Measurements from ENCODE around the gene C15orf61. TPM values are rescaled to one million over a fixed set of nuclear protein-coding genes. Genes with fewer than 3 reads are reported as not detected.

C15orf61 gene
- total and polyA plus RNA-seq, 11 donors: 3.6 to 11.7 (median 9.9) TPM

DNA sequence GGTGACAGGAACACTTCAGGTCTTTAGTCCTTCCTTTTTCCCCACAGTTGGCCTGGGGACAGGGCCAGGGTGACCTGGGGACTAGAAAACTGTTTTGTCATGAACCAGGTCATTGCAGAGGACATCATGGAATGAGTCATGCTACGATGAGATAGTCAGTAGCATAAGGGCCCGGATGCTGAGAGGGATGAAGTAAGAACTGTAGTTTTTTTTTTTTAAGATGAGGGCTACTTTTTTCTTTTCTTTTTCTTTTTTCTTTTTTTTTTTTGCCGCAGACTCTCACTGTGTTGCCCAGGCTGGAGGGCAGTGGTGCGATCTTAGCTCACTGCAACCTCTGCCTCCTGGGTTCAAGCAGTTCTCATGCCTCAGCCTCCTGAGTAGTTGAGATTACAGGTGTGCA lies 29.6 kb downstream of the C15orf61 start:
- Histone ChIP-seq H3K27ac (peak overlapping the region in 6 of 12 donors; percentile 6 to 46 (median 28)), H3K27me3 (no peaks in the 10 kb centered on the region), H3K9me3 (no peaks in the 10 kb centered on the region), H3K36me3 (peaks cover 0 to 35% (median 14%) of the 10 kb centered on the region in 9 donors), H3K4me3 (no peak overlapping the region), H3K4me1 (peaks cover 0 to 35% (median 19%) of the 10 kb centered on the region in 12 donors)
- intact Hi-C loops (cut with DNase I): no loop called here
- TF ChIP-seq CTCF (IDR thresholded peaks at IDR 0.05) (no peak), POLR2A (IDR thresholded peaks at IDR 0.05) (no peak)
- ATAC-seq (peak; percentile 66 to 89 (median 86)), DNase-seq (peak in 3 of 5 donors; percentile 17 to 39 (median 35))
- 62 to 72% (median 67%) methylated on average over 4 of the region's 4 CpGs for WGBS, 4 donors

DNA sequence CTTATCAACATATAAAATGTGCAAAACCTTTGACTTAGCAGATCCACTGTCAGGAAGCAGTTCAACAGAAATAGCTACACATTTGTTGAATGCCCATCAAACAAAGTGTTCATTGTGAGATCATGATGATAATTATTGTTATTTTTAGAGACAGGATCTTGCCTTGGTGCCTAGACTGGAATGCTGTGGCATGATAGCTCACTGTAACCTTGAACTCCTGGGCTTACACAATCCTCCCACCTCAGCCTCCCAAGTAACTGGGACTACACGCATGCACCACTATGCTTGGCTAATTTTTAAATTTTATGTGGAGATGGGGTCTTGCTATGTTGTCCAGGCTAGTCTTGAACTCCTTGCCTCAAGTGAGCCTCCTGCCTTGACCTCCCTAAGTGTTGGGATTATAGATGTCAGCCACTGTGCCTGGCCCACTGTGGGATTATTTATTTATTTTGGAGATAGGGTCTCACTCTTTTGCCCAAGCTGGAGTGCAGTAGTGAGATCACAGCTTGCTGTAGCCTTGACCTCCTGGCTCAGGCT lies 30.3 kb downstream of the C15orf61 start:
- 92 to 100% (median 96%) methylated on average over 1 of the region's 1 CpG for WGBS, 4 donors
- no peaks in the 10 kb centered on the region for H3K9me3 ChIP-seq
- peaks cover 0 to 35% (median 19%) of the 10 kb centered on the region in 12 donors for H3K4me1 ChIP-seq
- H3K4me3 ChIP-seq: no peak overlapping the region
- intact Hi-C loops (cut with DNase I): no loop called here
- DNase-seq (no peak), ATAC-seq (no peak)
- no peak for TF ChIP-seq POLR2A (IDR thresholded peaks at IDR 0.05)
- no peak for TF ChIP-seq CTCF (IDR thresholded peaks at IDR 0.05)
- H3K36me3 ChIP-seq: peaks cover 0 to 30% (median 14%) of the 10 kb centered on the region in 9 donors
- H3K27me3 ChIP-seq: no peaks in the 10 kb centered on the region
- H3K27ac ChIP-seq: peak overlapping the region in 4 of 12 donors; percentile 10 to 43 (median 30)

DNA sequence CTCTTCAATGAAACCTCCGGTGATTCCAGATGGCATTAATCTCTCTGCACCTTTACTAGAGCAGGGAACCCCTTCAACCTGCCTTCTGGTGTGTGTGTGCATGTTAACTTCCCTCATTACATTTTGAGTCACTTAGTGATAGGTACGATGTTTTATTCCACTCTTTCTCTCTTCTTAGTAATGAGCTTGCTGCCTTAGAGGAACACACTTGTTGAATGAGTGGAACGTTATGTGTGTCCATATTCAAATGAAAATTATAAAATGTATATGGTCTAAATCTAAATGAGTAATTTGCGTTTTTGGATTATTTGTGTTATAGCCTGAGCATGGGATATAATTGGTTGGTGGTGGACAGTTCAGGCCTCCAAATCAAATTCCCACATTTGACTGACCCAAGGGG lies 33.6 kb downstream of the C15orf61 start:
- Histone ChIP-seq H3K36me3 (peaks cover 0 to 40% (median 31%) of the 10 kb centered on the region in 9 donors), H3K4me3 (no peak overlapping the region), H3K27ac (no peak overlapping the region), H3K9me3 (peaks cover 0 to 9% (median 0%) of the 10 kb centered on the region in 12 donors), H3K4me1 (peaks cover 0 to 18% (median 5%) of the 10 kb centered on the region in 12 donors), H3K27me3 (no peaks in the 10 kb centered on the region)
- ATAC-seq: no peak
- DNase-seq: no peak
- WGBS, 4 donors: 93 to 98% (median 96%) methylated on average over 4 of the region's 4 CpGs
- no peak for TF ChIP-seq CTCF (IDR thresholded peaks at IDR 0.05)
- TF ChIP-seq POLR2A (IDR thresholded peaks at IDR 0.05): no peak
- intact Hi-C loops (cut with DNase I): no loop called here

DNA sequence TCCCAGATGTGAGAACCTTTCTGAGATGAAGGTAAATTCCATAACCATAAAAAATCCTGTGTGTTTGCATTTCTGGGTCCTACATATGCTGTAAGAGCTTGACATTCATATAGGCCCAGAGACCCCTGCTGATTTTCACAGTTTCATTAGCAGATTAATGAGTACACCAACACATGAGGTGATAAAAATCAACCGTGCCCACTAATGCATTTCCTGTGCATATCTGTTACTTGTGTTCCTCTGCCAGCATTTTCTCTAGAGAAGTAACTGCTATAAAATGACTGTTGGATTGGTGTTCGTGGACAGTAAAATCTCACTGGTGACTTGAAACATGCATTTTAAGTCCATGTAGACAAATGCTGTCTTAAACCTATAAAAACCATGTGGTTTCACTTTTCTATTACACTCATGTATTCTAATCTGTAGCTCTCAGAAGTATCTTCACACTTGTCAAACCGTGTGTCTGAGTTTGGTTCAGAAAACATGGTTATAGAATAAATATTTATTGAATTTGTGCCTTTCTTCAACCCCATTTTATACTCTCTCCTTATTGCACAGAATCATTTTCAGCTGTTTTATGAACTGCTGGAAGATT lies 36.1 kb downstream of the C15orf61 start:
- Histone ChIP-seq H3K36me3 (peaks cover 0 to 26% (median 15%) of the 10 kb centered on the region in 9 donors), H3K27ac (no peak overlapping the region), H3K4me3 (no peak overlapping the region), H3K4me1 (peaks cover 0 to 4% (median 0%) of the 10 kb centered on the region in 12 donors), H3K27me3 (no peaks in the 10 kb centered on the region), H3K9me3 (peaks cover 0 to 9% (median 0%) of the 10 kb centered on the region in 12 donors)
- intact Hi-C loops (cut with DNase I): no loop called here
- WGBS, 4 donors: 79 to 94% (median 88%) methylated on average over 3 of the region's 3 CpGs
- DNase-seq: no peak
- TF ChIP-seq POLR2A (IDR thresholded peaks at IDR 0.05) (no peak), CTCF (IDR thresholded peaks at IDR 0.05) (no peak)
- ATAC-seq: no peak

All from heart left ventricle (tissue), 16 donors.